Esophagus muscularis mucosa (tissue), 3 donors: Measurements from ENCODE around the gene NME8.
A peak's percentile ranks its signal among the peaks of the same experiment; 100 is the strongest.

Experiments used
- CTCF ChIP-seq, 3 experiments: fragments of 200-600 bp in 2 of 3; fragments of 450-650 bp in 1 of 3; sonication (generic) in 2 of 3; IDR thresholded peaks; one replicate each; pipeline ENCODE4 v1.5.1; 2017 to 2019; ENCODE audit warnings: antibody characterized with exemption in 3 of 3, mild to moderate bottlenecking in 2 of 3, moderate library complexity in 1 of 3
- POLR2A ChIP-seq: fragments of 450-650 bp; IDR thresholded peaks from one replicate; pipeline ENCODE4 v1.6.1; 2017; ENCODE audit warnings: antibody characterized with exemption, moderate library complexity, mild to moderate bottlenecking, low read depth
- POLR2AphosphoS5 ChIP-seq, 2 donors: sonication (generic); formaldehyde crosslinking; IDR thresholded peaks; one replicate each; pipeline ENCODE4 v1.6.1; 2017; ENCODE audit warnings: antibody characterized with exemption in 2 of 2

- TF ChIP-seq POLR2AphosphoS5 (IDR thresholded peaks at IDR 0.05), result no peak
- TF ChIP-seq POLR2A, result no peak
- TF ChIP-seq CTCF (IDR thresholded peaks at IDR 0.05), result peak in 1 of 3 experiments; percentile 10
These were observed 72.7 kb downstream of the NME8 start for GRCh38 chr7:37920849-37921805.
